BJ (cell line): ENCODE data around the gene ARHGAP26. TPM values are rescaled to one million over a fixed set of nuclear protein-coding genes. Genes with fewer than 3 reads are reported as not detected.

Experiments used
- CTCF ChIA-PET: fragments of 350-600 bp; formaldehyde crosslinking; extraction: SDS; loops from one replicate; lab custom pipeline; 2021; ENCODE audit warnings: antibody characterized with exemption, inconsistent platforms; lab: Yijun Ruan, JAX
- POLR2A ChIA-PET: fragments of 300-600 bp; sonication (Branson Sonifier 250); formaldehyde crosslinking; extraction: SDS; loops from one replicate; lab custom pipeline; 2021; ENCODE audit warnings: antibody characterized with exemption; lab: Charles Lee
- DNase-seq: peaks from one replicate; pipeline ENCODE4 v3.0.0-alpha.2; 2011; ENCODE audit warnings: low read depth
- H3K27me3 ChIP-seq: 2 replicates; pipeline ENCODE4 v1.6.0; 2011; ENCODE audit warnings: low read length; ENCODE audit not compliant: control insufficient read depth, insufficient read depth
- H3K36me3 ChIP-seq: 2 replicates; pipeline ENCODE4 v1.5.1; 2011; ENCODE audit warnings: low read length; ENCODE audit not compliant: control insufficient read depth, insufficient read depth
- H3K4me3 ChIP-seq: 2 replicates; pipeline ENCODE4 v1.5.1; 2011; ENCODE audit warnings: low read depth, mild to moderate bottlenecking, control low read depth, low read length
- CTCF ChIP-seq: IDR thresholded peaks from 2 replicates; pipeline ENCODE4 v1.5.1; 2011; ENCODE audit warnings: low read depth, mild to moderate bottlenecking, control low read depth, inconsistent platforms, low read length, moderate library complexity; ENCODE audit not compliant: insufficient read depth
- polyA plus RNA-seq: library from polyadenylated mRNA; depleted of rRNA; stranded (reverse); fragments of >200 nt; gene quantifications from 2 replicates; pipeline ENCODE4 v1.2.3, GENCODE V29; 2011

Gene ARHGAP26
- polyA plus RNA-seq, 1 experiment, result 4.8 TPM

- H3K27me3 ChIP-seq, result no peaks in the 10 kb centered on the region
- POLR2A ChIA-PET, result no interaction called here
- DNase-seq, result peak; percentile 44
- no peaks in the 10 kb centered on the region for H3K36me3 ChIP-seq
- TF ChIP-seq CTCF, result no peak
- CTCF ChIA-PET, result interaction anchor here (0.8 to 1.5 kb wide), 2 partner anchors 11 to 14 kb away, joined by 3 to 5 read pairs; no protein-coding TSS in a partner anchor
- no peak overlapping the region for H3K4me3 ChIP-seq
Measured at GRCh38 chr5:143168171-143168741, 398.1 kb downstream of the ARHGAP26 start.

GRCh38 chr5:143168921-143169810, 399.0 kb downstream of the ARHGAP26 start:
- CTCF ChIA-PET, result interaction anchor here (1.1 to 1.5 kb wide), 2 partner anchors 10 to 18 kb away, joined by 3 to 5 read pairs; no protein-coding TSS in a partner anchor

GRCh38 chr5:143170104-143170503, 399.9 kb downstream of the ARHGAP26 start:
- no peaks in the 10 kb centered on the region for H3K27me3 ChIP-seq
- ChIA-PET POLR2A (no interaction called here), CTCF (interaction anchor here (1.0 to 1.1 kb wide), 2 partner anchors 13 to 17 kb away, joined by 3 to 4 read pairs; no protein-coding TSS in a partner anchor)
- H3K36me3 ChIP-seq, result no peaks in the 10 kb centered on the region
- no peak for DNase-seq
- H3K4me3 ChIP-seq, result no peak overlapping the region
- TF ChIP-seq CTCF, result no peak

More at GRCh38 chr5:143168921-143169810, 399.0 kb downstream of the ARHGAP26 start:
- no peaks in the 10 kb centered on the region for H3K36me3 ChIP-seq
- POLR2A ChIA-PET, result no interaction called here
- TF ChIP-seq CTCF, result no peak
- DNase-seq, result no peak
- no peaks in the 10 kb centered on the region for H3K27me3 ChIP-seq
- H3K4me3 ChIP-seq, result no peak overlapping the region

GRCh38 chr5:143170977-143171376, 400.8 kb downstream of the ARHGAP26 start:
- DNase-seq, result no peak
- no peak for TF ChIP-seq CTCF
- H3K27me3 ChIP-seq, result no peaks in the 10 kb centered on the region
- ChIA-PET CTCF (interaction anchor here (1.0 to 1.3 kb wide), 2 partner anchors 14 to 17 kb away, joined by 3 to 4 read pairs; no protein-coding TSS in a partner anchor), POLR2A (no interaction called here)
- no peaks in the 10 kb centered on the region for H3K36me3 ChIP-seq
- H3K4me3 ChIP-seq, result no peak overlapping the region

GRCh38 chr5:143172739-143173138, 402.6 kb downstream of the ARHGAP26 start:
- no peak for DNase-seq
- ChIA-PET POLR2A (no interaction called here), CTCF (no interaction called here)
- no peak for TF ChIP-seq CTCF
- Histone ChIP-seq H3K36me3 (no peaks in the 10 kb centered on the region), H3K27me3 (no peaks in the 10 kb centered on the region), H3K4me3 (no peak overlapping the region)
